Neural progenitor cell (in vitro differentiated cells): ENCODE measurements around the gene ADH1B.

Experiments used
- EZH2 ChIP-seq: fragments of 200-600 bp; sonication (generic); IDR thresholded peaks from 2 replicates; pipeline ENCODE4 v1.6.1; 2017; ENCODE audit warnings: antibody characterized with exemption, mild to moderate bottlenecking, moderate library complexity
- EZH2phosphoT487 ChIP-seq: fragments of 200-600 bp; sonication (generic); IDR thresholded peaks from 2 replicates; pipeline ENCODE4 v1.6.1; 2017; ENCODE audit warnings: antibody characterized with exemption
- TF ChIP-seq, protein P1 (sequence below): fragments of 200-600 bp; sonication (generic); IDR thresholded peaks from 2 replicates; pipeline ENCODE4 v1.5.1; 2017; ENCODE audit warnings: antibody characterized with exemption, mild to moderate bottlenecking

- TF ChIP-seq, protein P1, sequence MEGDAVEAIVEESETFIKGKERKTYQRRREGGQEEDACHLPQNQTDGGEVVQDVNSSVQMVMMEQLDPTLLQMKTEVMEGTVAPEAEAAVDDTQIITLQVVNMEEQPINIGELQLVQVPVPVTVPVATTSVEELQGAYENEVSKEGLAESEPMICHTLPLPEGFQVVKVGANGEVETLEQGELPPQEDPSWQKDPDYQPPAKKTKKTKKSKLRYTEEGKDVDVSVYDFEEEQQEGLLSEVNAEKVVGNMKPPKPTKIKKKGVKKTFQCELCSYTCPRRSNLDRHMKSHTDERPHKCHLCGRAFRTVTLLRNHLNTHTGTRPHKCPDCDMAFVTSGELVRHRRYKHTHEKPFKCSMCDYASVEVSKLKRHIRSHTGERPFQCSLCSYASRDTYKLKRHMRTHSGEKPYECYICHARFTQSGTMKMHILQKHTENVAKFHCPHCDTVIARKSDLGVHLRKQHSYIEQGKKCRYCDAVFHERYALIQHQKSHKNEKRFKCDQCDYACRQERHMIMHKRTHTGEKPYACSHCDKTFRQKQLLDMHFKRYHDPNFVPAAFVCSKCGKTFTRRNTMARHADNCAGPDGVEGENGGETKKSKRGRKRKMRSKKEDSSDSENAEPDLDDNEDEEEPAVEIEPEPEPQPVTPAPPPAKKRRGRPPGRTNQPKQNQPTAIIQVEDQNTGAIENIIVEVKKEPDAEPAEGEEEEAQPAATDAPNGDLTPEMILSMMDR = no peak
- TF ChIP-seq EZH2phosphoT487 (no peak), EZH2 (no peak)
These were observed 18.0 kb upstream of the ADH1B start for GRCh38 chr4:99339172-99339571.
